ENCODE measurements around the gene MRNIP. TPM values are rescaled to one million over a fixed set of nuclear protein-coding genes. Genes with fewer than 3 reads are reported as not detected.
A peak's percentile ranks its signal among the peaks of the same experiment; 100 is the strongest.

MRNIP gene
- polyA plus RNA-seq, 1 donor (not counting 4 experiments of a cell fraction or from before 2014, with no cell fraction given): 14.9 TPM

DNA sequence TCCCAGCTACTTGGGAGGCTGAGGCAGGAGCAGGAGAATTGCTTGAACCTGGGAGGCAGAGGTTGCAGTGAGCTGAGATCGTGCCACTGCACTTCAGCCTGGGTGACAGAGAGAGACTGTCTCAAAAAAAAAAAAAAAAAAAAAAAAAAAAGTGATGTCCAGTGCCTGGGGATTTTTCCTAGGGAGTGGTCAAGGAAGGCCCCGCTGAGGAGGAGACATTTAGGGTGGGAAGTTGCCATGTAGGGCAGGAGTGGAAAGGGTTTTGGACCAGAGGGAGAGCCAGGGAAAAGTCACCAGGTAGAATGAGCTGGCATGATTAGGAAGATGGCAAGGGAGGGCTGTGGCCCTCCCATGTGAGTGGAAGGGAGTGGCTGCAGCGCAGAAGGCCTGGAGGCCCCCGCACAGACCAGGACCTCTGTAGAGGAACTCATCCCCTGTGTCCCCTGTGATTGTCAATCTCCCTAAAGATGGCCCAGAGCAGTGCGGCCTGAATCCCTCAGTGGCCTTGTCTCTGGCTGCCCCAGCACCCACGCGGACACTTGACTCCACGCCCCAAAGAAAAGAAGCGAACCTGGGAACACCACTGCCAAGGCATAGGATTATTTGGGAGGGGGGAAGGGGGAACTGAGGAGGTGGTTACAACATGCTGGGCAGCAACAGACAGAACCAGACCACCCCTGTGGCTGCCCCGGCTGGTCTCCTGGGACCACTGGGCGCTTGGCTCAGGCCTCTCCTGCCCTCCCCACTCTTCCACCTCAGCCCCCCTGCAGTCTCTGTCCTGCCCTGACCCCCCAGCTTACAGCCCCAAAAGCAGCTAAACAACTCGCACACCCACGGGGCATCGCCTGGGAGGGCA lies 40.5 kb downstream of the MRNIP start:
- no peak for FAIRE-seq
- Histone ChIP-seq H3K27ac (ENCODE audit: control insufficient read depth, insufficient read depth, low read length) (peak overlapping the region; percentile 87), H3K36me3 (ENCODE audit: control insufficient read depth in 2 of 2, extremely low read depth in 1 of 2, insufficient read depth in 2 of 2, low read length in 2 of 2) (peaks cover 5 to 11% of the 10 kb centered on the region in 2 experiments), H2AFZ (ENCODE audit: control insufficient read depth, low read length) (peak overlapping the region; percentile 58), H3K9me3 (ENCODE audit: control insufficient read depth, low read depth, low read length) (no peaks in the 10 kb centered on the region), H3K27me3 (ENCODE audit: control insufficient read depth, extremely low read depth, insufficient read depth, low read length) (no peaks in the 10 kb centered on the region), H3K9ac (ENCODE audit: control insufficient read depth, extremely low read depth, insufficient read depth, low read length) (peak overlapping the region; percentile 93), H3K4me3 (ENCODE audit: control insufficient read depth in 2 of 3, extremely low read depth in 1 of 3, insufficient read depth in 2 of 3, low read depth in 1 of 3, low read length in 3 of 3) (no peak overlapping the region), H3K9me1 (ENCODE audit: control insufficient read depth, extremely low read depth, insufficient read depth, low read length) (no peaks in the 10 kb centered on the region), H4K20me1 (ENCODE audit: control insufficient read depth, extremely low read depth, insufficient read depth, low read length) (peaks cover 12% of the 10 kb centered on the region), H3K4me2 (ENCODE audit: control insufficient read depth, extremely low read depth, insufficient read depth, low read depth, low read length) (peak overlapping the region; percentile 69), H3K79me2 (ENCODE audit: control insufficient read depth, insufficient read depth, low read length) (peaks cover 19% of the 10 kb centered on the region), H3K4me1 (ENCODE audit: control insufficient read depth, extremely low read depth, insufficient read depth, low read length) (peaks cover 32% of the 10 kb centered on the region)
- no peak for TF ChIP-seq EZH2 (IDR thresholded peaks at IDR 0.05; ENCODE audit: low read length)
- no peak for TF ChIP-seq CTCF (optimal IDR thresholded peaks at IDR 0.05 in 1 of 3, IDR thresholded peaks at IDR 0.05 in 1 of 3, conservative IDR thresholded peaks at IDR 0.05 in 1 of 3; ENCODE audit: extremely low read depth in 1 of 3, insufficient read depth in 2 of 3, low read length in 3 of 3)
- no peak for DNase-seq (ENCODE audit: low read depth, low spot score)
- dilution Hi-C loops (cut with MboI; ENCODE audit: extremely low pct_ligation_motif_present, low sequenced_read_pairs): no loop called here

DNA sequence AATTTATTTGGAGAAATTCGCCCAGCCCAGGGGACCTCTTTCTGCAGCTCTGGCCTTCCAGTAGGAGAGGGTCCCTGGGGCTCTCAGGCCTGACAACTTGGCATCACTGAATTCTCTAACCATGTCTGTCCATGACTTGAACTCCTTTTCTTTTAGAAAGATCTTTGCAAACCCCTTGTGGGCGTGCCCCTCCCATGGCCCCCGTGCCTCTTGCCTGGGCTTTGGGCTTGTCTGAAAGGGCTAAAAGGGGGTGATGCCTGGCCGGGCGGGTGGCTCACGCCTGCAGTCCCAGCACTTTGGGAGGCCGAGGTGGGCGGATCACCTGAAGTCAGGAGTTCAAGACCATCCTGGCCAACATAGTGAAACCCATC lies 41.2 kb downstream of the MRNIP start:
- Histone ChIP-seq H3K27me3 (ENCODE audit: control insufficient read depth, extremely low read depth, insufficient read depth, low read length) (no peaks in the 10 kb centered on the region), H3K9me1 (ENCODE audit: control insufficient read depth, extremely low read depth, insufficient read depth, low read length) (no peaks in the 10 kb centered on the region), H2AFZ (ENCODE audit: control insufficient read depth, low read length) (no peak overlapping the region), H3K27ac (ENCODE audit: control insufficient read depth, insufficient read depth, low read length) (no peak overlapping the region), H4K20me1 (ENCODE audit: control insufficient read depth, extremely low read depth, insufficient read depth, low read length) (peaks cover 7% of the 10 kb centered on the region), H3K79me2 (ENCODE audit: control insufficient read depth, insufficient read depth, low read length) (peaks cover 16% of the 10 kb centered on the region), H3K9me3 (ENCODE audit: control insufficient read depth, low read depth, low read length) (no peaks in the 10 kb centered on the region), H3K4me3 (ENCODE audit: control insufficient read depth in 2 of 3, extremely low read depth in 1 of 3, insufficient read depth in 2 of 3, low read depth in 1 of 3, low read length in 3 of 3) (no peak overlapping the region), H3K9ac (ENCODE audit: control insufficient read depth, extremely low read depth, insufficient read depth, low read length) (peak overlapping the region; percentile 22), H3K36me3 (ENCODE audit: control insufficient read depth in 2 of 2, extremely low read depth in 1 of 2, insufficient read depth in 2 of 2, low read length in 2 of 2) (peaks cover 5% of the 10 kb centered on the region in 2 experiments), H3K4me1 (ENCODE audit: control insufficient read depth, extremely low read depth, insufficient read depth, low read length) (peaks cover 32% of the 10 kb centered on the region), H3K4me2 (ENCODE audit: control insufficient read depth, extremely low read depth, insufficient read depth, low read depth, low read length) (peak overlapping the region; percentile 6)
- dilution Hi-C loops (cut with MboI; ENCODE audit: extremely low pct_ligation_motif_present, low sequenced_read_pairs): no loop called here
- DNase-seq (ENCODE audit: low read depth, low spot score): no peak
- no peak for TF ChIP-seq EZH2 (IDR thresholded peaks at IDR 0.05; ENCODE audit: low read length)
- no peak for TF ChIP-seq CTCF (optimal IDR thresholded peaks at IDR 0.05 in 1 of 3, IDR thresholded peaks at IDR 0.05 in 1 of 3, conservative IDR thresholded peaks at IDR 0.05 in 1 of 3; ENCODE audit: extremely low read depth in 1 of 3, insufficient read depth in 2 of 3, low read length in 3 of 3)
- FAIRE-seq: no peak
